Cardiac fibroblast (primary cell): ENCODE measurements around the gene PSMD12.
"Not testable (repeated sequence)": the region's sequence is repeated elsewhere in the genome, so short reads cannot be mapped to it uniquely, and the experiment has no call there.

Experiments
- DNase-seq, 2 donors: peaks; one replicate each; pipeline versions ENCODE4 v3.0.0 to v3.0.0-alpha.2; 2010; ENCODE audit warnings: low read depth in 2 of 2
- H3K4me3 ChIP-seq, 2 donors: replicated peaks in 1 of 2; 1 replicate in 1 of 2; 2 replicates in 1 of 2; pipeline ENCODE4 v1.5.1; 2011; ENCODE audit warnings: low read depth in 2 of 2, low read length in 2 of 2, mild to moderate bottlenecking in 2 of 2, moderate library complexity in 1 of 2
- CTCF ChIP-seq: IDR thresholded peaks from one replicate; pipeline ENCODE4 v1.5.1; 2011; ENCODE audit warnings: low read depth, mild to moderate bottlenecking, low read length, inconsistent platforms

PSMD12 gene

GRCh38 chr17:67326440-67326839 lies 39.9 kb downstream of the PSMD12 start:
- TF ChIP-seq CTCF: no peak
- H3K4me3 ChIP-seq: no peak overlapping the region
- DNase-seq: no peak

GRCh38 chr17:67324330-67324729 lies 42.0 kb downstream of the PSMD12 start:
- TF ChIP-seq CTCF: no peak
- DNase-seq: no peak
- H3K4me3 ChIP-seq: no peak overlapping the region

GRCh38 chr17:67323445-67323844 lies 42.9 kb downstream of the PSMD12 start:
- DNase-seq: no peak
- TF ChIP-seq CTCF: no peak
- H3K4me3 ChIP-seq: no peak overlapping the region

- no peak for DNase-seq
- TF ChIP-seq CTCF: no peak
- no peak overlapping the region for H3K4me3 ChIP-seq
Observed at GRCh38 chr17:67322042-67322787, 44.2 kb downstream of the PSMD12 start.

GRCh38 chr17:67321486-67321885 lies 44.9 kb downstream of the PSMD12 start:
- not testable (repeated sequence) for DNase-seq, H3K4me3 ChIP-seq

GRCh38 chr17:67316781-67317180 lies 49.6 kb downstream of the PSMD12 start:
- no peak for TF ChIP-seq CTCF
- no peak overlapping the region for H3K4me3 ChIP-seq
- DNase-seq: no peak

GRCh38 chr17:67315865-67316264 lies 50.5 kb downstream of the PSMD12 start:
- no peak overlapping the region for H3K4me3 ChIP-seq
- TF ChIP-seq CTCF: no peak
- DNase-seq: no peak
